Stimulated activated CD4-positive, alpha-beta T cell treated with anti-CD3 and anti-CD28 coated beads, Interleukin-4, amount 100 ng/mL, for 1 hour (primary cell): Measurements from ENCODE around the gene ZNF710.
"Not testable (repeated sequence)": the region's sequence is repeated elsewhere in the genome, so short reads cannot be mapped to it uniquely, and the experiment has no call there.

Experiments
- DNase-seq: peaks from one replicate; pipeline ENCODE4 v3.0.0-alpha.2; 2020

ZNF710 gene

GRCh38 chr15:90001062-90001682 is at the start of gene ZNF710:
Gene ZNF710 (plus strand): TSS chr15:90001324. CDS start chr15:90067138, 65,814 bp downstream.
- peak; percentile 21 for DNase-seq

GRCh38 chr15:89954541-89954940 is 46.6 kb upstream of the ZNF710 start:
- DNase-seq, result no peak

- not testable (repeated sequence) for DNase-seq
These were observed 45.6 kb upstream of the ZNF710 start for GRCh38 chr15:89955449-89955998.

- no peak for DNase-seq
These were observed 42.9 kb upstream of the ZNF710 start for GRCh38 chr15:89958107-89958805.

GRCh38 chr15:89963301-89964231 is 37.6 kb upstream of the ZNF710 start:
- no peak for DNase-seq

GRCh38 chr15:89964232-89964954 is 36.7 kb upstream of the ZNF710 start:
- no peak for DNase-seq

GRCh38 chr15:89967881-89968280 is 33.2 kb upstream of the ZNF710 start:
- DNase-seq, result no peak

GRCh38 chr15:89971592-89971997 is 29.5 kb upstream of the ZNF710 start:
- DNase-seq, result peak; percentile 38

- DNase-seq, result no peak
These were observed 29.0 kb upstream of the ZNF710 start for GRCh38 chr15:89972085-89972484.

GRCh38 chr15:89975482-89976245 is 25.5 kb upstream of the ZNF710 start:
- no peak for DNase-seq

- DNase-seq, result no peak
These were observed 24.9 kb upstream of the ZNF710 start for GRCh38 chr15:89976246-89976600.

- DNase-seq, result not testable (repeated sequence)
These were observed 23.3 kb upstream of the ZNF710 start for GRCh38 chr15:89977836-89978235.

- DNase-seq, result no peak
These were observed 22.2 kb upstream of the ZNF710 start for GRCh38 chr15:89978914-89979313.

- no peak for DNase-seq
These were observed 20.2 kb upstream of the ZNF710 start for GRCh38 chr15:89980896-89981295.

- no peak for DNase-seq
These were observed 18.6 kb upstream of the ZNF710 start for GRCh38 chr15:89982315-89983055.

- no peak for DNase-seq
These were observed 17.1 kb upstream of the ZNF710 start for GRCh38 chr15:89984001-89984400.

GRCh38 chr15:89984421-89985010 is 16.6 kb upstream of the ZNF710 start:
- no peak for DNase-seq

GRCh38 chr15:89985111-89985510 is 16.0 kb upstream of the ZNF710 start:
- no peak for DNase-seq

GRCh38 chr15:89991312-89991711 is 9.8 kb upstream of the ZNF710 start:
- DNase-seq, result no peak

GRCh38 chr15:89993349-89993748 is 7.8 kb upstream of the ZNF710 start:
- no peak for DNase-seq

- no peak for DNase-seq
These were observed 4.0 kb upstream of the ZNF710 start for GRCh38 chr15:89997079-89997478.
